GM23338 (cell line): ENCODE data around the gene VNN1. TPM values are rescaled to one million over a fixed set of nuclear protein-coding genes. Genes with fewer than 3 reads are reported as not detected.

Experiments used
- ATAC-seq: fragments of 200-7000 bp; cut with Tn5 transposase; 3 replicates; pipeline ENCODE4 v1.9.1; 2020
- DNase-seq: peaks from one replicate; pipeline ENCODE4 v3.0.0-alpha.2; 2015; ENCODE audit warnings: low spot score
- H2AFZ ChIP-seq: fragments of 200-600 bp; sonication (generic); 2 replicates; pipeline ENCODE4 v1.8.0; 2016; ENCODE audit warnings: antibody characterized with exemption, mild to moderate bottlenecking, moderate library complexity
- H3F3A ChIP-seq: fragments of 200-600 bp; sonication (generic); replicated peaks from 2 replicates; pipeline ENCODE4 v1.8.0; 2017; ENCODE audit warnings: antibody characterized with exemption, mixed run types, low read depth
- H3K27ac ChIP-seq: fragments of 200-600 bp; sonication (generic); 2 replicates; pipeline ENCODE4 v1.6.1; 2016; ENCODE audit warnings: low read depth
- H3K27me3 ChIP-seq: fragments of 200-600 bp; sonication (generic); 2 replicates; pipeline ENCODE4 v1.8.0; 2016; ENCODE audit warnings: mild to moderate bottlenecking, mixed run types, moderate library complexity; ENCODE audit not compliant: insufficient read depth
- H3K36me3 ChIP-seq: fragments of 200-600 bp; sonication (generic); 2 replicates; pipeline ENCODE4 v1.8.0; 2016; ENCODE audit warnings: mild to moderate bottlenecking; ENCODE audit not compliant: insufficient read depth
- H3K4me1 ChIP-seq: fragments of 200-600 bp; sonication (generic); 2 replicates; pipeline ENCODE4 v1.8.0; 2016; ENCODE audit warnings: mild to moderate bottlenecking, moderate library complexity; ENCODE audit not compliant: insufficient read depth
- H3K4me2 ChIP-seq: fragments of 200-600 bp; sonication (generic); 2 replicates; pipeline ENCODE4 v1.7.1; 2017; ENCODE audit warnings: mixed run types
- H3K4me3 ChIP-seq: fragments of 200-600 bp; sonication (generic); 2 replicates; pipeline ENCODE4 v1.6.1; 2016; ENCODE audit warnings: mixed run types
- H3K79me2 ChIP-seq: fragments of 200-600 bp; sonication (generic); replicated peaks from 2 replicates; pipeline ENCODE4 v1.8.0; 2017; ENCODE audit warnings: mild to moderate bottlenecking; ENCODE audit not compliant: insufficient read depth
- H3K9me2 ChIP-seq: fragments of 200-600 bp; sonication (generic); 2 replicates; pipeline ENCODE4 v1.8.0; 2017; ENCODE audit not compliant: insufficient read depth
- H4K20me1 ChIP-seq: fragments of 200-600 bp; sonication (generic); replicated peaks from 2 replicates; pipeline ENCODE4 v1.8.0; 2017; ENCODE audit warnings: mild to moderate bottlenecking; ENCODE audit not compliant: insufficient read depth
- H3K27ac Mint-ChIP-seq: 2 replicates; pipeline ENCODE4 v1.8.0; 2020; ENCODE audit warnings: inconsistent platforms, mild to moderate bottlenecking, moderate library complexity, mixed read lengths
- H3K27me3 Mint-ChIP-seq: 3 replicates; pipeline ENCODE4 v1.8.0; 2022; ENCODE audit warnings: low read depth, mild to moderate bottlenecking, moderate library complexity, mixed read lengths, inconsistent platforms; ENCODE audit not compliant: insufficient read depth, poor library complexity
- H3K36me3 Mint-ChIP-seq: 3 replicates; pipeline ENCODE4 v1.8.0; 2021; ENCODE audit warnings: low read depth, mild to moderate bottlenecking, inconsistent platforms, moderate library complexity, mixed read lengths
- H3K4me1 Mint-ChIP-seq: 3 replicates; pipeline ENCODE4 v1.8.0; 2020; ENCODE audit warnings: mild to moderate bottlenecking, inconsistent platforms, mixed read lengths
- H3K4me3 Mint-ChIP-seq: 3 replicates; pipeline ENCODE4 v1.8.0; 2021; ENCODE audit warnings: moderate library complexity, mild to moderate bottlenecking, inconsistent platforms, mixed read lengths
- H3K9me3 Mint-ChIP-seq: 3 replicates; pipeline ENCODE4 v1.8.0; 2020; ENCODE audit warnings: moderate library complexity, mild to moderate bottlenecking, inconsistent platforms, mixed read lengths
- CREB1 ChIP-seq: fragments of 250-450 bp; sonication (Bioruptor Pico); IDR thresholded peaks from 2 replicates; pipeline ENCODE4 v1.5.0; 2020; ENCODE audit warnings: low read depth, mild to moderate bottlenecking, moderate library complexity
- EZH2 ChIP-seq: fragments of 200-600 bp; sonication (generic); IDR thresholded peaks from one replicate; pipeline ENCODE4 v1.8.0; 2017; ENCODE audit warnings: antibody characterized with exemption, mild to moderate bottlenecking, low read depth; ENCODE audit not compliant: unreplicated experiment
- EZH2phosphoT487 ChIP-seq: fragments of 200-600 bp; sonication (generic); IDR thresholded peaks from one replicate; pipeline ENCODE4 v1.8.1; 2018; ENCODE audit warnings: antibody characterized with exemption; ENCODE audit not compliant: unreplicated experiment
- JUNB ChIP-seq: IDR thresholded peaks from one replicate; pipeline ENCODE4 v1.6.1; 2016; ENCODE audit warnings: antibody characterized with exemption; ENCODE audit not compliant: unreplicated experiment
- NANOG ChIP-seq: IDR thresholded peaks from 2 replicates; pipeline ENCODE4 v1.6.1; 2016; ENCODE audit warnings: antibody characterized with exemption, borderline replicate concordance
- POLR2AphosphoS5 ChIP-seq: IDR thresholded peaks from 2 replicates; pipeline ENCODE4 v1.6.1; 2016; ENCODE audit warnings: antibody characterized with exemption, low read depth
- STAT1 ChIP-seq: IDR thresholded peaks from one replicate; pipeline ENCODE4 v1.6.1; 2016; ENCODE audit warnings: antibody characterized with exemption; ENCODE audit not compliant: unreplicated experiment
- ZNF114 ChIP-seq: fragments of 250-450 bp; sonication (Bioruptor Pico); IDR thresholded peaks from 2 replicates; pipeline ENCODE4 v1.5.0; 2020; ENCODE audit warnings: mild to moderate bottlenecking, moderate library complexity
- ZNF331 ChIP-seq: fragments of 250-450 bp; sonication (Bioruptor Pico); IDR thresholded peaks from 2 replicates; pipeline ENCODE4 v1.5.0; 2020; ENCODE audit warnings: low read depth, mild to moderate bottlenecking, moderate library complexity
- polyA plus RNA-seq: library from polyadenylated mRNA; unstranded; fragments of >200 nt; fragmentation: Nextera tagmentation; extraction: Ambion mirVana; gene quantifications from 2 replicates; pipeline ENCODE4 v1.2.1, GENCODE V29; 2016
- total RNA-seq: library from RNA; depleted of rRNA; stranded (reverse); fragments of >200 nt; shearing (Covaris generic); gene quantifications from 2 replicates; pipeline ENCODE4 v1.2.3, GENCODE V29; 2014
- TF ChIP-seq, protein P1 (sequence below): IDR thresholded peaks from 2 replicates; pipeline ENCODE4 v1.6.1; 2016; ENCODE audit warnings: antibody characterized with exemption
- TF ChIP-seq, protein P2 (sequence below): IDR thresholded peaks from one replicate; pipeline ENCODE4 v1.6.1; 2018; ENCODE audit warnings: antibody characterized with exemption; ENCODE audit not compliant: unreplicated experiment
- TF ChIP-seq, protein P3 (sequence below): fragments of 250-450 bp; sonication (Bioruptor Pico); IDR thresholded peaks from 2 replicates; pipeline ENCODE4 v1.5.0; 2020; ENCODE audit warnings: mild to moderate bottlenecking, moderate library complexity
- TF ChIP-seq, protein P4 (sequence below), 2 experiments: fragments of 200-600 bp in 1 of 2; sonication (generic) in 1 of 2; conservative IDR thresholded peaks; 2 replicates each; pipeline versions ENCODE4 v1.5.1 to v1.6.1; 2016 to 2017; ENCODE audit warnings: antibody characterized with exemption in 2 of 2, low read depth in 2 of 2, mild to moderate bottlenecking in 2 of 2, moderate library complexity in 1 of 2

The VNN1 gene
- total and polyA plus RNA-seq, 2 experiments from 2014 or later: not detected

DNA sequence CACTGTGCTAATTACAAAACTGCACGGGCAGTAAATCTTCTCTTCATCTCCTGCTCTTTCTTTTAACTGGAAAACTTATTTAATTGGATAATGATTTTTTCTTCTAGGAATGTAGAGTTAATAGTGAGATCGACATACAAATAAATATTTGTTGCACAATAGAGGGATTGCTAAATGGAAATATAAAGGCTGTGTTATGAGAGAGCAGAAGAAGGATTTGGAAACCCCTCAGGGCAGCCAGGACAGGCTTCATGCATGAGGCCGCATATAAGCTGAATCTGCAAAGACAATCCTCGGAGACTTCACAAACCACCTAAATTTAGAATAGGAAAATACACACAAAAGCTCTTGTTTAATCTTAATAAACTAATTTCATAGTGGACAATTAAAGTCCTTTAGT is 51.9 kb downstream of the VNN1 start:
- Mint-ChIP-seq H3K4me1 (peaks cover 15% of the 10 kb centered on the region), H3K9me3 (peaks cover 12% of the 10 kb centered on the region; the same call in 2 of the 3 replicates), H3K27ac (no peak overlapping the region), H3K27me3 (no peaks in the 10 kb centered on the region), H3K36me3 (peaks cover 20% of the 10 kb centered on the region), H3K4me3 (no peak overlapping the region)
- H3K4me3 ChIP-seq: no peak overlapping the region
- H3F3A ChIP-seq: no peaks in the 10 kb centered on the region
- no peaks in the 10 kb centered on the region for H3K79me2 ChIP-seq
- peaks cover 12% of the 10 kb centered on the region for H3K4me1 ChIP-seq
- peaks cover 4% of the 10 kb centered on the region for H3K36me3 ChIP-seq
- H3K27me3 ChIP-seq: no peaks in the 10 kb centered on the region
- DNase-seq (no peak), ATAC-seq (no peak)
- H3K9me2 ChIP-seq: peaks cover 3% of the 10 kb centered on the region; the same call in 1 of the 2 replicates
- TF ChIP-seq JUNB (no peak), EZH2 (no peak), CREB1 (CRISPR knock-in tag) (no peak), ZNF331 (no peak), NANOG (no peak), ZNF114 (CRISPR knock-in tag) (no peak), STAT1 (no peak), POLR2AphosphoS5 (no peak), EZH2phosphoT487 (no peak)
- TF ChIP-seq, protein P1, sequence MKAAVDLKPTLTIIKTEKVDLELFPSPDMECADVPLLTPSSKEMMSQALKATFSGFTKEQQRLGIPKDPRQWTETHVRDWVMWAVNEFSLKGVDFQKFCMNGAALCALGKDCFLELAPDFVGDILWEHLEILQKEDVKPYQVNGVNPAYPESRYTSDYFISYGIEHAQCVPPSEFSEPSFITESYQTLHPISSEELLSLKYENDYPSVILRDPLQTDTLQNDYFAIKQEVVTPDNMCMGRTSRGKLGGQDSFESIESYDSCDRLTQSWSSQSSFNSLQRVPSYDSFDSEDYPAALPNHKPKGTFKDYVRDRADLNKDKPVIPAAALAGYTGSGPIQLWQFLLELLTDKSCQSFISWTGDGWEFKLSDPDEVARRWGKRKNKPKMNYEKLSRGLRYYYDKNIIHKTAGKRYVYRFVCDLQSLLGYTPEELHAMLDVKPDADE: no peak
- TF ChIP-seq, protein P2, sequence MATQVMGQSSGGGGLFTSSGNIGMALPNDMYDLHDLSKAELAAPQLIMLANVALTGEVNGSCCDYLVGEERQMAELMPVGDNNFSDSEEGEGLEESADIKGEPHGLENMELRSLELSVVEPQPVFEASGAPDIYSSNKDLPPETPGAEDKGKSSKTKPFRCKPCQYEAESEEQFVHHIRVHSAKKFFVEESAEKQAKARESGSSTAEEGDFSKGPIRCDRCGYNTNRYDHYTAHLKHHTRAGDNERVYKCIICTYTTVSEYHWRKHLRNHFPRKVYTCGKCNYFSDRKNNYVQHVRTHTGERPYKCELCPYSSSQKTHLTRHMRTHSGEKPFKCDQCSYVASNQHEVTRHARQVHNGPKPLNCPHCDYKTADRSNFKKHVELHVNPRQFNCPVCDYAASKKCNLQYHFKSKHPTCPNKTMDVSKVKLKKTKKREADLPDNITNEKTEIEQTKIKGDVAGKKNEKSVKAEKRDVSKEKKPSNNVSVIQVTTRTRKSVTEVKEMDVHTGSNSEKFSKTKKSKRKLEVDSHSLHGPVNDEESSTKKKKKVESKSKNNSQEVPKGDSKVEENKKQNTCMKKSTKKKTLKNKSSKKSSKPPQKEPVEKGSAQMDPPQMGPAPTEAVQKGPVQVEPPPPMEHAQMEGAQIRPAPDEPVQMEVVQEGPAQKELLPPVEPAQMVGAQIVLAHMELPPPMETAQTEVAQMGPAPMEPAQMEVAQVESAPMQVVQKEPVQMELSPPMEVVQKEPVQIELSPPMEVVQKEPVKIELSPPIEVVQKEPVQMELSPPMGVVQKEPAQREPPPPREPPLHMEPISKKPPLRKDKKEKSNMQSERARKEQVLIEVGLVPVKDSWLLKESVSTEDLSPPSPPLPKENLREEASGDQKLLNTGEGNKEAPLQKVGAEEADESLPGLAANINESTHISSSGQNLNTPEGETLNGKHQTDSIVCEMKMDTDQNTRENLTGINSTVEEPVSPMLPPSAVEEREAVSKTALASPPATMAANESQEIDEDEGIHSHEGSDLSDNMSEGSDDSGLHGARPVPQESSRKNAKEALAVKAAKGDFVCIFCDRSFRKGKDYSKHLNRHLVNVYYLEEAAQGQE: no peak
- TF ChIP-seq, protein P3, sequence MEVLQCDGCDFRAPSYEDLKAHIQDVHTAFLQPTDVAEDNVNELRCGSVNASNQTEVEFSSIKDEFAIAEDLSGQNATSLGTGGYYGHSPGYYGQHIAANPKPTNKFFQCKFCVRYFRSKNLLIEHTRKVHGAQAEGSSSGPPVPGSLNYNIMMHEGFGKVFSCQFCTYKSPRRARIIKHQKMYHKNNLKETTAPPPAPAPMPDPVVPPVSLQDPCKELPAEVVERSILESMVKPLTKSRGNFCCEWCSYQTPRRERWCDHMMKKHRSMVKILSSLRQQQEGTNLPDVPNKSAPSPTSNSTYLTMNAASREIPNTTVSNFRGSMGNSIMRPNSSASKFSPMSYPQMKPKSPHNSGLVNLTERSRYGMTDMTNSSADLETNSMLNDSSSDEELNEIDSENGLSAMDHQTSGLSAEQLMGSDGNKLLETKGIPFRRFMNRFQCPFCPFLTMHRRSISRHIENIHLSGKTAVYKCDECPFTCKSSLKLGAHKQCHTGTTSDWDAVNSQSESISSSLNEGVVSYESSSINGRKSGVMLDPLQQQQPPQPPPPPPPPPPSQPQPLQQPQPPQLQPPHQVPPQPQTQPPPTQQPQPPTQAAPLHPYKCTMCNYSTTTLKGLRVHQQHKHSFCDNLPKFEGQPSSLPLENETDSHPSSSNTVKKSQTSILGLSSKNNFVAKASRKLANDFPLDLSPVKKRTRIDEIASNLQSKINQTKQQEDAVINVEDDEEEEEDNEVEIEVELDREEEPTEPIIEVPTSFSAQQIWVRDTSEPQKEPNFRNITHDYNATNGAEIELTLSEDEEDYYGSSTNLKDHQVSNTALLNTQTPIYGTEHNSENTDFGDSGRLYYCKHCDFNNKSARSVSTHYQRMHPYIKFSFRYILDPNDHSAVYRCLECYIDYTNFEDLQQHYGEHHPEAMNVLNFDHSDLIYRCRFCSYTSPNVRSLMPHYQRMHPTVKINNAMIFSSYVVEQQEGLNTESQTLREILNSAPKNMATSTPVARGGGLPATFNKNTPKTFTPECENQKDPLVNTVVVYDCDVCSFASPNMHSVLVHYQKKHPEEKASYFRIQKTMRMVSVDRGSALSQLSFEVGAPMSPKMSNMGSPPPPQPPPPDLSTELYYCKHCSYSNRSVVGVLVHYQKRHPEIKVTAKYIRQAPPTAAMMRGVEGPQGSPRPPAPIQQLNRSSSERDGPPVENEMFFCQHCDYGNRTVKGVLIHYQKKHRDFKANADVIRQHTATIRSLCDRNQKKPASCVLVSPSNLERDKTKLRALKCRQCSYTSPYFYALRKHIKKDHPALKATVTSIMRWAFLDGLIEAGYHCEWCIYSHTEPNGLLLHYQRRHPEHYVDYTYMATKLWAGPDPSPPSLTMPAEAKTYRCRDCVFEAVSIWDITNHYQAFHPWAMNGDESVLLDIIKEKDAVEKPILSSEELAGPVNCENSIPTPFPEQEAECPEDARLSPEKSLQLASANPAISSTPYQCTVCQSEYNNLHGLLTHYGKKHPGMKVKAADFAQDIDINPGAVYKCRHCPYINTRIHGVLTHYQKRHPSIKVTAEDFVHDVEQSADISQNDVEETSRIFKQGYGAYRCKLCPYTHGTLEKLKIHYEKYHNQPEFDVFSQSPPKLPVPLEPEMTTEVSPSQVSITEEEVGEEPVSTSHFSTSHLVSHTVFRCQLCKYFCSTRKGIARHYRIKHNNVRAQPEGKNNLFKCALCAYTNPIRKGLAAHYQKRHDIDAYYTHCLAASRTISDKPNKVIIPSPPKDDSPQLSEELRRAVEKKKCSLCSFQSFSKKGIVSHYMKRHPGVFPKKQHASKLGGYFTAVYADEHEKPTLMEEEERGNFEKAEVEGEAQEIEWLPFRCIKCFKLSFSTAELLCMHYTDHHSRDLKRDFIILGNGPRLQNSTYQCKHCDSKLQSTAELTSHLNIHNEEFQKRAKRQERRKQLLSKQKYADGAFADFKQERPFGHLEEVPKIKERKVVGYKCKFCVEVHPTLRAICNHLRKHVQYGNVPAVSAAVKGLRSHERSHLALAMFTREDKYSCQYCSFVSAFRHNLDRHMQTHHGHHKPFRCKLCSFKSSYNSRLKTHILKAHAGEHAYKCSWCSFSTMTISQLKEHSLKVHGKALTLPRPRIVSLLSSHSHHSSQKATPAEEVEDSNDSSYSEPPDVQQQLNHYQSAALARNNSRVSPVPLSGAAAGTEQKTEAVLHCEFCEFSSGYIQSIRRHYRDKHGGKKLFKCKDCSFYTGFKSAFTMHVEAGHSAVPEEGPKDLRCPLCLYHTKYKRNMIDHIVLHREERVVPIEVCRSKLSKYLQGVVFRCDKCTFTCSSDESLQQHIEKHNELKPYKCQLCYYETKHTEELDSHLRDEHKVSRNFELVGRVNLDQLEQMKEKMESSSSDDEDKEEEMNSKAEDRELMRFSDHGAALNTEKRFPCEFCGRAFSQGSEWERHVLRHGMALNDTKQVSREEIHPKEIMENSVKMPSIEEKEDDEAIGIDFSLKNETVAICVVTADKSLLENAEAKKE (CRISPR knock-in tag): no peak
- TF ChIP-seq, protein P4, sequence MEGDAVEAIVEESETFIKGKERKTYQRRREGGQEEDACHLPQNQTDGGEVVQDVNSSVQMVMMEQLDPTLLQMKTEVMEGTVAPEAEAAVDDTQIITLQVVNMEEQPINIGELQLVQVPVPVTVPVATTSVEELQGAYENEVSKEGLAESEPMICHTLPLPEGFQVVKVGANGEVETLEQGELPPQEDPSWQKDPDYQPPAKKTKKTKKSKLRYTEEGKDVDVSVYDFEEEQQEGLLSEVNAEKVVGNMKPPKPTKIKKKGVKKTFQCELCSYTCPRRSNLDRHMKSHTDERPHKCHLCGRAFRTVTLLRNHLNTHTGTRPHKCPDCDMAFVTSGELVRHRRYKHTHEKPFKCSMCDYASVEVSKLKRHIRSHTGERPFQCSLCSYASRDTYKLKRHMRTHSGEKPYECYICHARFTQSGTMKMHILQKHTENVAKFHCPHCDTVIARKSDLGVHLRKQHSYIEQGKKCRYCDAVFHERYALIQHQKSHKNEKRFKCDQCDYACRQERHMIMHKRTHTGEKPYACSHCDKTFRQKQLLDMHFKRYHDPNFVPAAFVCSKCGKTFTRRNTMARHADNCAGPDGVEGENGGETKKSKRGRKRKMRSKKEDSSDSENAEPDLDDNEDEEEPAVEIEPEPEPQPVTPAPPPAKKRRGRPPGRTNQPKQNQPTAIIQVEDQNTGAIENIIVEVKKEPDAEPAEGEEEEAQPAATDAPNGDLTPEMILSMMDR (conservative IDR thresholded peaks at IDR 0.05; ENCODE audit: low read depth in 2 of 2): no peak
- no peak overlapping the region for H3K27ac ChIP-seq
- H2AFZ ChIP-seq: no peak overlapping the region
- no peak overlapping the region for H3K4me2 ChIP-seq
- no peaks in the 10 kb centered on the region for H4K20me1 ChIP-seq
